ENCODE data around the gene ZYG11A. TPM values are rescaled to one million over a fixed set of nuclear protein-coding genes. Genes with fewer than 3 reads are reported as not detected.
"Not testable (repeated sequence)": the region's sequence is repeated elsewhere in the genome, so short reads cannot be mapped to it uniquely, and the experiment has no call there.

The ZYG11A gene
- total RNA-seq: 0.09 TPM

DNA sequence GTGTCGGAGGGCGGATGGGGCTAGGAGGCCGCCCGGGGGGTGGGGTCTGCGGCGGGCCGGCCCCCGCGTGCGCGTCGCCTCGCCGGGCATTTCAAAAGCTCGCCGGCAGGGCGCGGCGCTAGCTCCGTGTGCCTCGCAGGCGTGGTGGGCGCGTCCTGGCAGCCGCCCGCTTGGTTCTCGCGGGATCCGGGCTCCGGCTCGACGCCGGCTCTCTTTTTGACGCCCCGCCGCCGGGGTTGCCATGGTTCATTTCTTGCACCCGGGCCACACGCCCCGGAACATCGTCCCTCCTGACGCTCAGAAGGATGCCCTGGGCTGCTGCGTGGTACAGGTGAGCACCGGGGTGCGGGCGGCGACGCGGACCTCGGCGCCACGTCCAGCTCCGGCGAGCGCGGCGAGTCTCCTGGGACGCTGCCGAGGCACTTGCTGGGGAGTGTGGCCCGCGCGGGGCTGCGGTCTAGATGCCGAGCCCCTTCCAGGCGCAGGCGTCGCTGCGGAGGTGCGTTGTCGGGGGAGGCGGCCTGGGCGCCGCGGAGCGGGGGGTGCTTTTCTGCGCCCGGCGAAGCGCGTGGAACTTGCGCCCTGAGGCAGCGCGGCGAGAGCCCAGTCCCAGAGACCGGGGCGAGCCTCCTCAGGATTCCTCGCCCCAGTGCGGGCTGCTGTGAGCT is at the start of gene ZYG11A:
Gene ZYG11A (plus strand): TSS at position 118 of the 668 bp plus-strand sequence. CDS start 124 bp downstream, at position 242.
- intact Hi-C loops (cut with DNase I): no loop called here

DNA sequence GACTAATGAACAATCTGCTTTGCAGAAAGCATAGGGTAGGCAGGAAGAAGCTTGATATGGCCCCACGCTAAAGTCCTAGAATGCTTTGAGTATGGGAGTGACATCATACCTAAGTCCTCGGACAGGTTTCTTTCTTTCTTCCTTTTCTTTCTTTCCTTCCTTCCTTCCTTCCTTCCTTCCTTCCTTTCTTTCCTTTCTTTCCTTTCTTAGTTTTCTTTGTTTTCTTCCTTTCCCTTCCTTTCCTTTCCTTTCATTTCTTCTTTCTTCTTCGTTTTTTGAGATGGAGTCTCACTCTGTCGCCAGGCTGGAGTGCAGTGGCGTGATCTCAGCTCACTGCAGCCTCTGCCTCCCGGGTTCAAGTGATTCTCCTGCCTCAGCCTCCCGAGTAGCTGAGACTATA is 48.8 kb upstream of the ZYG11A start:
- intact Hi-C loops (cut with DNase I); ATAC-seq; DNase-seq (ENCODE audit: low spot score): not testable (repeated sequence)

More for the DNA sequence above, at the start of gene ZYG11A:
- ATAC-seq (peak; percentile 93), DNase-seq (ENCODE audit: low spot score) (peak; percentile 63)

DNA sequence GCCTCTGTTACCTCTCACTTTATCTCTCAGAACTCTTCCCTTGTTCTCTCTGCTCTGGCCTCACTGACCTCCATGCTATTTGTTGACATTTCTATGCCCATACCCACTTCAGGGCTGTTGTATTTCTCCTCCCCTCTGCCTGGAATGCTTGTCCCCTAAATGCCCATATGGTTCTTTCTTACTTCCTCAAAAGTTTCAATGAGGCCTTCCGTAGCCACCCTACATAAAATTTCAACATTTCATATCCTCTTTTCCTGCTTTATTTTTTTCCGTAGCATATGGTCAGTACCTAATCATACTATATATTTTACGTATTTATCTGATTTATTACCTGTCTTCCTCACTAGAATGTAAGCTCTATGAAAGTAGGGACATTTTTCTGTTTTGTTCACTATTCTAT is 47.1 kb upstream of the ZYG11A start:
- DNase-seq (ENCODE audit: low spot score): no peak
- ATAC-seq: no peak
- intact Hi-C loops (cut with DNase I): no loop called here

DNA sequence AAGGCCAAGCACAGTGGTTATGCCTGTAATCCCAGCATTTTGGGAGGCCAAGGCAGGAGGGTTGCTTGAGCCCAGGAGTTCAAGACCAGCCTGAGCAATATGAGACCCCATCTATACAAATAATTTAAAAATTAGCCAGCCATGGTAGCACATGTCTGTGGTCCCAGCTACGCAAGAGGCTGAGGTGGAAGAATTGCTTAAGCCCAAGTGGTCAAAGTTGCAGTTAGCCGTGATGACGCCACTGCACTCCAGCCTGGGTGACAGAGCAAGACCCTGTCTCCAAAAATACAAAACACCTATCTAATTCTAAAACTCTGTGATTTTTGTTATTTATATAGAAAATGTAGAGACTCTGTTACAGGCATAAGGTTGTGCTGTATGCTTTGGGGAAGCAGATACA is 44.2 kb upstream of the ZYG11A start:
- intact Hi-C loops (cut with DNase I): no loop called here
- no peak for ATAC-seq
- DNase-seq (ENCODE audit: low spot score): no peak

DNA sequence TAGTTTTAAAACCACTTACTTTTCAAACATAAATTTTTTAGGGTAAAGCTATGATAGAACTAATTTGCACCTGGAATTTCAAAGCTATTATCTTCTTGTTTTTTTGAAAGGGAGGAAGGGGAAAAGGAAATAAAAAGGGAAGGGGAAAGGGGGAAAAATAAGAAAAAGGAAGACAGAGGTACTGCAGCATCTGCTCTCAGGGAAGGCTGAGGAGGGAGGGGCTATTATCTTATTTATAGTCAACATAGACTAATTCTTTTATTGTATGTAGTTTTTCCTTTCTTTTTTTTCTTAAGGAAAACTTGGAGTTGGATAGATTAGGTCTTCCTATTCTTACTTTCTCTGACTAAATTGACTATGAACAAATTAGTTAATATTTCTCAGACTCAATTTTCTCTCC is 41.5 kb upstream of the ZYG11A start:
- no peak for ATAC-seq
- intact Hi-C loops (cut with DNase I): no loop called here

DNA sequence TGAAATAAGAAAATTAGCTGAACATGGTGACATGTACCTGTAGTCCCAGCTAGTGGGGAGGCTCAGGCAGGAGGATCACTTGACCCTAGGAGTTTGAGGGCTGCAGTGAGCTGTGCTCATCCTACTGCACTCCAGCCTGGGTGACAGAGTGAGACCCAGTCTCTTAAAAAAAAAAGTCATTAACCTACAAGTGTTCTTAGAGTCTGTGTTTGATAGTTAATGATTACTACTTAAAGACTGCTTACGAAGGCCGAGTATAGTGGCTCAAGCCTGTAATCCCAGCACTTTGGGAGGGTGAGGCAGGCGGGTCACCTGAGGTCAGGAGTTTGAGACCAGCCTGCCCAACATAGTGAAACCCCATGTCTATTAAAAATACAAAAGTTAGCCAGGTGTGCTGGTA is 38.5 kb upstream of the ZYG11A start:
- DNase-seq (ENCODE audit: low spot score); ATAC-seq; intact Hi-C loops (cut with DNase I): not testable (repeated sequence)

More for the DNA sequence above, 41.5 kb upstream of the ZYG11A start:
- no peak for DNase-seq (ENCODE audit: low spot score)

DNA sequence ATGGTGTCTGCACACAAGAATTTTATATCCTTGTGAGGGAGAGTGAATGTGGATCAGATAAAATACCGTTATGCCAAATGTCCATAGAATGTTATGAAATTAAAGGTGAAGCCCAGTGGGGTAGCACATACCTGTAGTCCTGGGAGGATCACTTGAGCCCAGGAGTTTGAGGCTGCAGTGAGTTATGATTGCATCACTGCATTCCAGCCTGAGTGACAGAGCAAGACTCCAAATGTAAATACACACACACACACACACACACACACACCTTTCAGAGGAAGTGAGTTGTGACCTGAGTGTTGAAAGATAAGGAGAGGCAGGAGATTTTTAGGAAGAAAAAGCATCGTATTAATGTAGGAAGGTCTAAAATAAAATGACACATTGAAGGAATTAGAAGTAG is 28.1 kb upstream of the ZYG11A start:
- ATAC-seq (no peak), DNase-seq (ENCODE audit: low spot score) (no peak)
- intact Hi-C loops (cut with DNase I): no loop called here

DNA sequence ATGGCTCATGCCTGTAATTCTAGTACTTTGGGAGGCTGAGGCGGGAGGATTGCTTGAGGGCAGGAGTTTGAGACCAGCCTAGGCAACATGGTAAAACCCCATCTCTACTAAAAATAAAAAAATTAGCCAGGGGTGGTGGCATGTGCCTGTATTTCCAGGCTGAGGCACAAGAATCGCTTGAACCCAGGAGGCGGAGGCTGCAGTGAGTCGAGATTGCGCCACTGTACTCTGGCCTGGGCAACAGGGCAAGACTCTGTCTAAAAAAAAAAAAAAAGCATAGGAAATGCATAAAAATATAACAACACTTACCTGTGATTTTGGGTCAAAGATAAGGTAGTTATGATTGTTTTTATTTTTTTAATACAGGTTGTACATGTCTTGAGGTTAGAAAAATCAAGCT is 21.7 kb upstream of the ZYG11A start:
- intact Hi-C loops (cut with DNase I); ATAC-seq; DNase-seq (ENCODE audit: low spot score): not testable (repeated sequence)

DNA sequence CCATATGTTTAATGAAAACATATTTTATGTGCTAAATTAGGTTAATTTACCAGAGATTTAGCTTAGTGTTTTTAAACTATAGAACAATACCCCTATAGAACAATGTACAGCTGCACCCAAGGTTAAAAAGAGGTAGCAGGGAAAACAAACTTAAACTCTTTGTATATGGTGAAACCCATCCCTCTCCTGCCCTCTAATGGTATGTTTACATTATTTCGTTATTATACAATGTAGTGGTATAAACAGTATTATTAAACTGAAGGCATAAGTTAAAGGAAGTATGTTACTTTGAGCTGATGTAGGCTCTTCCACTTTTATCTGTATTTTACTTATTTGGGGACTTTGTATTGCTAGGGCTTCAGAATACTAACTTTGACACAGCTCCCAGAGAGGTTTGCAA is 16.7 kb upstream of the ZYG11A start:
- ATAC-seq: no peak
- intact Hi-C loops (cut with DNase I): no loop called here

DNA sequence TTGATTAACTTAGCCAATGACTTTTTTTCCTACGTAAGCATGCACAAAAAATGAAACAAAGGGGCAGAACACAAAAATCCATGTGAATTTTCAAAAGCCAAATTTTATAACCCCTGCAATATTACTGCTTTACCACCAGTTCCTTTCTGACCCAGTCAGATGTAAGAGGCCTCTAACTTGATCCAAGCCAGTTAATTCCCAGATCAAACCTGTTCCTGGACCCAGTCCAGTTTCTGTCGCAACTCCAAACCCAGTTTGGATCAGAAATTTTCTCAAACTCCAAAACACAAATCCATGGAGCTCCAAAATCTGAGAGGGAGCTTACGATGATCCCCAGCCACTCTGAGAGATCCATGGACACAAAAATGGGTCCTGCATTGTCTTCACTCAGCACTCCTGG is 7.8 kb upstream of the ZYG11A start:
- ATAC-seq: peak; percentile 22
- no peak for DNase-seq (ENCODE audit: low spot score)
- intact Hi-C loops (cut with DNase I): no loop called here

More for the DNA sequence above, 16.7 kb upstream of the ZYG11A start:
- no peak for DNase-seq (ENCODE audit: low spot score)

DNA sequence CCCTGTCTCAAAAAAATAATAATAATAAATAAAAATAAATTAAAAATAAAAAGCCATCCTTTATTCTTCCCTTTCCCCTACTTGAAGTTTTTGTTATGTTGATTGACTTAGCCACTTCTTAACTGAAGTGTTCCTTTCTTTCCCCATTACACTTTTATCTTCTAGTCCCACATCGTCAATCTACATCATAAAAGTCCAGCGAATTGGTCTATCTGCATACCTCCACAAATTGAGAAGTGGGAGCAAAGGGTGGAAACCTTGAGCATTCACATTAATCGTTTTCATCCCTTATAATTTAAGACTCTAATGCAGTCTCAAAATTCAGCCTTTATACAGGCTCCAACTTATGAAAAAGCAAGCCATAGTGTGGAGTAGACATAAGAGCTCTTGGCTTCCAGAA is 6.5 kb upstream of the ZYG11A start:
- no peak for ATAC-seq
- intact Hi-C loops (cut with DNase I): no loop called here
- DNase-seq (ENCODE audit: low spot score): no peak

DNA sequence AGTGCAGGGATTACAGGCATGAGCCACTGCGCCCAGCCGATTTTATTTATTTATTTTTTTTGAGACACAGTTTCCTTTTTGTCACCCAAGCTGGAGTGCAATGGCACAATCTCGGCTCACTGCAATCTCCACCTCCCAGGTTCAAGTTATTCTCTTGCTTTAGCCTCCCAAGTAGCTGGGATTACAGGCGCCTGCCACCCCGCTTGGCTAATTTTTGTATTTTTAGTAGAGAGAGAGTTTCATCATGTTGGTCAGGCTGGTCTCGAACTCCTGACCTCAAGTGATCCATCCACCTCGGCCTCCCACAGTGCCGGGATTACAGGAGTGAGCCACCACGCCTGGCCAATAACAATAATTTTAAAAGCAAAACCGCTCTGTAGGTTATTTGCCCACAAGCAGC is 3.4 kb upstream of the ZYG11A start:
- DNase-seq (ENCODE audit: low spot score); intact Hi-C loops (cut with DNase I); ATAC-seq: not testable (repeated sequence)

DNA sequence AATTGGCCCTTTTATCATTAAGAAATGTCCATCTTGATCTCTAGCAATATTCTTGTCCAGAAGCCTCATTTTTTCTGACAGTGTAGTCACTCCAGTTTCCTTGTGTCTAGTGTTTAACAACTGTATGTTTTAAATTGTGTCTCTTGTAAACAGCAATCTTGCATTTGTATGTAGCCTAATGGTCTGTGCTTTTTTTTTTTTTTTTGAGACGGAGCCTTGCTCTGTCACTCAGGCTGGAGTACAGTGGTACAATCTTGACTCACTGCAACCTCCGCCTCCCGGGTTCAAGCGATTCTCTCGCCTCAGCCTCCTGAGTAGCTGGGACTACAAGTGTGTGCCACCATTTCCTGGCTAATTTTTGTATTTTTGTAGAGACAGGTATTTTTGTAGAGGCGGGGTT is 2.6 kb downstream of the ZYG11A start:
- DNase-seq (ENCODE audit: low spot score); intact Hi-C loops (cut with DNase I); ATAC-seq: not testable (repeated sequence)

DNA sequence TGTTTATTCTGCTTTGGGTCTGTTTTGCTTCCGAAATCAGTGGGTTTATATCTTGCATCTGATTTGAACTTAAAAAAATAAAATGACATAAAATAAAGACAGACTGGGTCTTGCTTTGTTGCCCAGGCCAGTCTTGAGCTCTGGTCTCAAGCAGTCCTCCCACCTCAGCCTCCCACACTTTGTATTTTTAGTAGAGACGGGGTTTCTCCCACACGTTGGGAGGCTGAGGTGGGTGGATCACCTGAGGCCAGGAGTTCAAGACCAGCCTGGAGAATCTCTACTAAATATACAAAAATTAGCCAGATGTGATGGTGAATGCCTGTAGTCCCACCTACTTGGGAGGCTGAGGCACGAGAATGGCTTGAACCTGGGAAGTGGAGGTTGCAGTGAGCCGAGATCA is 5.9 kb downstream of the ZYG11A start:
- ATAC-seq: no peak
- no peak for DNase-seq (ENCODE audit: low spot score)
- intact Hi-C loops (cut with DNase I): no loop called here

DNA sequence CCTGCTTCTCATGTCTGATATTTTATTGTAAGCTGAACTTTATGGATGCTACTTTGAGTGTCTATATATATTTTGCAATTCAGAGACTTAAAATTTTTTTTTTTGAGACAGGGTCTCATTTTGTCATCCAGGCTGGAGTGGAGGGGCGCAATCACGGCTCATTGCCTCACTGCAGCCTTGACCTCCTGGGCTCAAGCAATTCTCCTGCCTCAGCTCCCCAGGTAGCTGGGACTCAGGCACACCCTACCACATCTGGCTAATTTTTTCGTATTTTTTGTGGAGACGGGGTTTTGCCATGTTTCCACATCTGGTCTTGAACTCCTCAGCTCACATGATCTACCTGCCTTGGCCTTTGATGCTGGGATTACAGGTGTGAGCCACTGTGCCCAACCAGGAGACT is 8.4 kb downstream of the ZYG11A start:
- DNase-seq (ENCODE audit: low spot score) (no peak), ATAC-seq (no peak)
- intact Hi-C loops (cut with DNase I): no loop called here

DNA sequence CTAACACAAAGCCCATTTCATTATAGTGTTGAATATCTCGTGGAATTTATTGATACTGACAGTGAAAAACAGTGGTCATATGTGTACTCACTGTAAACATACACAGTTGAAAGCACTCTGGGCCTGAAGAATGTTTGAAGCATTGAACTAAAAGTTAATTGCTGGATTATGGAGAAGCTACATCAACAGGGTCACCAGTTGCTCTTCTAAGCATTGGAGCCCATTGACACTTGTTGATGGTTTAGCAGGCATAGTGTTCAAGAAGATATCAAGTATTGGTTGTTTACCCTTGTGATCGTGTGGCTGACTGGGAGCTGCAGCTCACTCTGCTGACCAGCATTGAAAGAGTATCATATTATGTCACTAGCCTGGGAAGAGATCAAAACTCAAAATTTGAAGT is 10.3 kb downstream of the ZYG11A start:
- no peak for ATAC-seq
- intact Hi-C loops (cut with DNase I): no loop called here
- no peak for DNase-seq (ENCODE audit: low spot score)

DNA sequence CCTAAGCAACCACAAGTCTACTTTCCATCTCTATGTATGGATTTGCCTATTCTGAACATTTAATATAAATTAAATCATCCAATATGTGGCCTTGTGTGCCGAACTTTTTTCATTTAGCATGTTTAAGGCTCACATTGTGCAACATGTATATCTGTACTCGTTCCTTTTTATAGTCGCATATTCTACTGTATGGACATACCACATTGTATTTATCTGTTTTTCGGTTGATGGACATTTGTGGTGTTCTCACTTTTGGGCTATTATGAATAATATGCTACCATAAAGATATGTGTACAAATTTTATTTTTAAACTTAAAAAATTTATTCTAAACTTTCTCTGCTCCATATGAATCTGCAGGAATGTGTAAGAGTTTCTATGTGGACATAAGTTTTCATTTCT is 13.0 kb downstream of the ZYG11A start:
- ATAC-seq: no peak
- intact Hi-C loops (cut with DNase I): no loop called here
- DNase-seq (ENCODE audit: low spot score): no peak

DNA sequence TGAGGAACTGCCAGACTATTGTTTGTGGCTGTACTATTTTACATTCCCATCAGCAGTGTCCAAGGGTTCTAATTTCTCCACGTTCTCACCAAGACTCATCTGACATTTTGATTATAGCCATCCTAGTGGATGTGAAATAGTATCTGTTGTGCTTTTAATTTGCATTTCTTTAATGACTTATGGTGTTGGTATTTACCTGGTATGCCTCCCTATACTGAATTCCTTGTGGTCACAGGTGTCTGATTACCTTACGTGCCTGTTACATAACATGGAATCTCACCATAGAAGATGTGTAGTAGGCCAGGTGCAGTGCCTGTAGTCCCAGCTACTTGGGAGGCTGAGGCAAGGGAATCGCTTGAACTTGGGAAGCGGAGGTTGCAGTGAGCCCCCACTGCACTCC is 13.5 kb downstream of the ZYG11A start:
- DNase-seq (ENCODE audit: low spot score) (no peak), ATAC-seq (no peak)
- intact Hi-C loops (cut with DNase I): no loop called here

DNA sequence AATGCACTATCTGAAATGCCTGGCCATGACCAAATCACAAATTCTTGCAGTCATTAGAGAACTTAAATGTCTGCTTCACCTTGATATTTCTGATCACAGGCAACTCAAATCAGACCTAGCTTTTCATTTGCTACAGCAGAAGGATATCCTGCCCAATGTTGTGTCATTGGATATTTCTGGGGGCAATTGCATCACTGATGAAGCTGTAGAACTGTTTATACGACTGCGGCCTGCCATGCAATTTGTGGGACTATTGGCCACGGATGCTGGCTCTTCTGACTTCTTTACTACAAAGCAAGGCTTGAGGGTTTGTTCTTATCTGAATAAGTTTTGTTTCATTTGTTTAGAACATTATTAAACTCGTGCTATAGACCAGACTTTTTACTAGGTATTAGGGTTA is 14.9 kb downstream of the ZYG11A start:
- intact Hi-C loops (cut with DNase I): no loop called here
- ATAC-seq (no peak), DNase-seq (ENCODE audit: low spot score) (no peak)

DNA sequence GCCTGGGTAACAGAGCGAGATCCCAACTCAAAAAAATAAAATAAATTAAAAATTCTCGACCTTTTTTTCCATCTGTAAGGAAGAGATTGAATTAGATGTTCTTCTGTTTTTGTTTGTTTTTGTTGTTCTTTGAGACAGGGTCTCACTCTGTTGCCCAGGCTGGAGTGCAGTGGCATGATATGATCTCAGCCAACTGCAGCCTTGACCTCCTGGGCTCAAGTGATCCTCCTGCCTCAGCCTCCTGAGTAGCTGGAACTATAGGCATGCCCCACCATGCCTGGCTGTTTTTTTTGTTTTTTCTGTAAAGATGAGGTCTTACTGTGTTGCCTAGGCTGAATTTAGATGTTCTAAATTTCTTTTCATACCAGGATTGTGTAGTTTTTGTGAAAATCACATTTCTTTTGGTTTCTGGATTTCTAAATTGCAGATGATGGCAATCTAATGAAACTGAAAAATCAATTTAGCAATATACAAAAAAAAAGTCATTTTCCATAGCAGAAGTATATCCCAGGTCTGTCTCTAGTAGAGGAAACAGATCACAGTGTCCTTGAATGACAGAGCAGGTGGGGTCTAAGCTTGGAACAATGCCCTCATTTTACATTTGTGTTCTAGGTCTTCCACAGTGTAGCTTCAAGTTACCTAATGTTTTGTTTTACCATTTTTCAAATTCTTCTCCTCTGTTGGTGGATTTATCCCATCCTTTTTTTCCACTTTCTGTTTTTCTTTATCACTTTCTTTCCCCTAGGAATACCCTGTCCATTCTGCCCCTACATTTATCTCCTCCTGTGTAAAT is 20.3 kb downstream of the ZYG11A start:
- DNase-seq (ENCODE audit: low spot score) (no peak), ATAC-seq (no peak)
- intact Hi-C loops (cut with DNase I): no loop called here
